H9 (cell line): ENCODE measurements around the gene AATF. TPM values are rescaled to one million over a fixed set of nuclear protein-coding genes. Genes with fewer than 3 reads are reported as not detected.

Experiments
- DNase-seq: peaks from one replicate; pipeline ENCODE4 v3.0.0-alpha.2; 2017
- H2AFZ ChIP-seq: one replicate; pipeline ENCODE4 v1.6.1; 2013; ENCODE audit warnings: mild to moderate bottlenecking, low read length, control low read depth, moderate library complexity
- H2AK5ac ChIP-seq: 2 replicates; pipeline ENCODE4 v1.6.1; 2013; ENCODE audit warnings: low read length, control low read depth, mixed read lengths; ENCODE audit not compliant: insufficient read length
- H2BK120ac ChIP-seq: one replicate; pipeline ENCODE4 v1.6.1; 2013; ENCODE audit warnings: low read depth, mild to moderate bottlenecking, low read length, control low read depth, inconsistent platforms; ENCODE audit not compliant: poor library complexity, severe bottlenecking
- H2BK12ac ChIP-seq: 2 replicates; pipeline ENCODE4 v1.6.1; 2013; ENCODE audit warnings: low read length, control low read depth, mixed read lengths, low read depth; ENCODE audit not compliant: insufficient read length
- H2BK15ac ChIP-seq: 2 replicates; pipeline ENCODE4 v1.6.1; 2013; ENCODE audit warnings: low read depth, low read length, control low read depth
- H2BK20ac ChIP-seq: one replicate; pipeline ENCODE4 v1.6.1; 2013; ENCODE audit warnings: low read depth, mild to moderate bottlenecking, low read length, control low read depth, inconsistent platforms; ENCODE audit not compliant: poor library complexity, severe bottlenecking
- H2BK5ac ChIP-seq: 2 replicates; pipeline ENCODE4 v1.6.1; 2013; ENCODE audit warnings: low read length, control low read depth, mixed read lengths; ENCODE audit not compliant: insufficient read length
- H3K14ac ChIP-seq: 2 replicates; pipeline ENCODE4 v1.6.1; 2013; ENCODE audit warnings: low read length, control low read depth; ENCODE audit not compliant: insufficient read depth
- H3K18ac ChIP-seq: 2 replicates; pipeline ENCODE4 v1.6.1; 2013; ENCODE audit warnings: low read depth, mild to moderate bottlenecking, mixed read lengths, low read length, control low read depth; ENCODE audit not compliant: insufficient read length
- H3K23ac ChIP-seq: 2 replicates; pipeline ENCODE4 v1.6.1; 2013; ENCODE audit warnings: low read length, control low read depth, mixed read lengths, low read depth; ENCODE audit not compliant: insufficient read length
- H3K23me2 ChIP-seq: 2 replicates; pipeline ENCODE4 v1.6.1; 2013; ENCODE audit warnings: low read depth, mild to moderate bottlenecking, mixed read lengths, low read length, control low read depth; ENCODE audit not compliant: insufficient read length, poor library complexity, severe bottlenecking
- H3K27ac ChIP-seq: 2 replicates; pipeline ENCODE4 v1.5.1; 2013; ENCODE audit warnings: low read length, control low read depth, mixed read lengths, low read depth; ENCODE audit not compliant: insufficient read length
- H3K27me3 ChIP-seq: 2 replicates; pipeline ENCODE4 v1.6.1; 2013; ENCODE audit warnings: low read length, control low read depth, inconsistent platforms; ENCODE audit not compliant: insufficient read depth
- H3K4ac ChIP-seq: 2 replicates; pipeline ENCODE4 v1.6.1; 2013; ENCODE audit warnings: low read depth, mild to moderate bottlenecking, control low read depth, inconsistent platforms, low read length, moderate library complexity
- H3K4me1 ChIP-seq: 2 replicates; pipeline ENCODE4 v1.6.1; 2013; ENCODE audit warnings: low read length, control low read depth, inconsistent platforms; ENCODE audit not compliant: insufficient read depth
- H3K4me2 ChIP-seq: 2 replicates; pipeline ENCODE4 v1.6.1; 2013; ENCODE audit warnings: low read length, control low read depth, mixed read lengths; ENCODE audit not compliant: insufficient read length, insufficient read depth
- H3K56ac ChIP-seq: 2 replicates; pipeline ENCODE4 v1.6.1; 2013; ENCODE audit warnings: low read depth, mild to moderate bottlenecking, mixed read lengths, low read length, control low read depth; ENCODE audit not compliant: insufficient read length
- H3K79me1 ChIP-seq: 2 replicates; pipeline ENCODE4 v1.6.1; 2013; ENCODE audit warnings: low read depth, mild to moderate bottlenecking, moderate library complexity, low read length, control low read depth, inconsistent platforms; ENCODE audit not compliant: insufficient read depth, poor library complexity, severe bottlenecking
- H3K79me2 ChIP-seq: 2 replicates; pipeline ENCODE4 v1.6.1; 2013; ENCODE audit warnings: low read length, control low read depth, inconsistent platforms; ENCODE audit not compliant: insufficient read depth
- H3K9ac ChIP-seq: 2 replicates; pipeline ENCODE4 v1.6.1; 2013; ENCODE audit warnings: low read length, control low read depth, mixed read lengths; ENCODE audit not compliant: insufficient read length; ENCODE audit errors: extremely low read depth
- H3K9me3 ChIP-seq: one replicate; pipeline ENCODE4 v1.6.1; 2013; ENCODE audit warnings: low read depth, low read length, inconsistent platforms; ENCODE audit not compliant: control insufficient read depth
- H3T11ph ChIP-seq: one replicate; pipeline ENCODE4 v1.6.1; 2013; ENCODE audit warnings: mild to moderate bottlenecking, low read length, control low read depth, inconsistent platforms
- H4K20me1 ChIP-seq: one replicate; pipeline ENCODE4 v1.6.1; 2013; ENCODE audit not compliant: control insufficient read depth, insufficient read length, insufficient read depth
- H4K5ac ChIP-seq: 2 replicates; pipeline ENCODE4 v1.6.1; 2013; ENCODE audit warnings: low read depth, mild to moderate bottlenecking, mixed read lengths, low read length, control low read depth; ENCODE audit not compliant: insufficient read length
- H4K8ac ChIP-seq: replicated peaks from 2 replicates; pipeline ENCODE4 v1.6.1; 2013; ENCODE audit warnings: low read length, control low read depth, mixed read lengths, low read depth; ENCODE audit not compliant: insufficient read length
- H4K91ac ChIP-seq: 2 replicates; pipeline ENCODE4 v1.6.1; 2013; ENCODE audit warnings: low read depth, mild to moderate bottlenecking, moderate library complexity, mixed read lengths, low read length, control low read depth; ENCODE audit not compliant: insufficient read length
- H3K27ac Mint-ChIP-seq, 3 experiments: 2 replicates in 2 of 3; 3 replicates in 1 of 3; pipeline ENCODE4 v1.8.0; 2020 to 2021; ENCODE audit warnings: mixed read lengths in 3 of 3, mild to moderate bottlenecking in 1 of 3, moderate library complexity in 1 of 3
- H3K27me3 Mint-ChIP-seq: 2 replicates; pipeline ENCODE4 v1.8.0; 2021; ENCODE audit warnings: low read depth, mild to moderate bottlenecking, moderate library complexity, mixed read lengths
- H3K36me3 Mint-ChIP-seq, 3 experiments: 2 replicates in 2 of 3; 3 replicates in 1 of 3; pipeline ENCODE4 v1.8.0; 2020 to 2021; ENCODE audit warnings: low read depth in 3 of 3, mixed read lengths in 3 of 3; ENCODE audit not compliant: insufficient read depth in 1 of 3
- H3K4me1 Mint-ChIP-seq, 2 experiments: 2 replicates each; pipeline ENCODE4 v1.8.0; 2020; ENCODE audit warnings: mixed read lengths in 2 of 2
- H3K4me3 Mint-ChIP-seq, 2 experiments: 2 replicates in 1 of 2; 3 replicates in 1 of 2; pipeline ENCODE4 v1.8.0; 2020 to 2021; ENCODE audit warnings: mild to moderate bottlenecking in 2 of 2, mixed read lengths in 2 of 2, moderate library complexity in 1 of 2
- H3K9me3 Mint-ChIP-seq, 2 experiments: 2 replicates in 1 of 2; 3 replicates in 1 of 2; pipeline ENCODE4 v1.8.0; 2020; ENCODE audit warnings: mild to moderate bottlenecking in 2 of 2, mixed read lengths in 2 of 2, moderate library complexity in 1 of 2
- CTCF ChIP-seq: fragments of 200-600 bp; sonication (generic); conservative IDR thresholded peaks from 3 replicates; pipeline ENCODE4 v1.8.0; 2021; ENCODE audit warnings: antibody characterized with exemption, mild to moderate bottlenecking
- WGBS: extraction: QIAGEN DNeasy Blood & Tissue Kit; methylation state at CpG from one replicate; pipeline ENCODE4 v1.1.7; 2013; ENCODE audit warnings: missing lambda C conversion rate, low lambda C conversion rate, mixed read lengths; ENCODE audit not compliant: insufficient read length; ENCODE audit errors: extremely low coverage; 5-methylcytosine and 5-hydroxymethylcytosine counted together
- total RNA-seq: library from RNA; stranded (reverse); gene quantifications from 2 replicates; pipeline ENCODE4 v1.2.1, GENCODE V29; 2021

AATF gene
- total RNA-seq, 1 experiment from 2014 or later: 69.6 TPM

DNA sequence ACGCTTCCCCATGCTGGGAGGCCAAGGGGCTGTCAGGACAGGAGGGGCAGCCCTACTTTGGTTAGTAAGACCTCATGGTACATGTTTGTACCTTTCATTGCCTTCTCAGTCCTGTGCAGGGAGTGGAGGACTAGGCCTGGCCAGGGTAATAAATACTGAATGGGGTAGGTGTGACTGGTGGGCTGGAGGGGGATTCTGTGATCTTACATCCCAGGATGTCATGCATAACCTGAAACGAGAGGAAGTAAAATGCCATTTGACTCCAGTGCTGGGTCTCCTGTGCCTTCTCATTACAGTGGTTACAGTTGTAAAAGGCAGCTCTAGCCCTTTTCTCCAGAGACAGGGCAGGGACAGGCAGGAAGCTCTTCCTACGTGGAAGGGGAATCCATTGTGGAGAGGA, 138.2 kb downstream of the AATF start:
- no peak overlapping the region for H3T11ph ChIP-seq

More for the DNA sequence above, 138.2 kb downstream of the AATF start:
- Histone ChIP-seq H4K20me1 (no peaks in the 10 kb centered on the region), H3K18ac (no peak overlapping the region), H3K27ac (no peak overlapping the region), H3K23ac (no peak overlapping the region), H2BK20ac (no peak overlapping the region), H2BK120ac (no peak overlapping the region), H3K4me1 (peaks cover 12% of the 10 kb centered on the region), H2AFZ (no peak overlapping the region), H3K79me1 (no peaks in the 10 kb centered on the region), H3K9ac (no peak overlapping the region), H4K8ac (no peak overlapping the region), H3K4me2 (no peak overlapping the region), H3K79me2 (no peaks in the 10 kb centered on the region), H3K9me3 (no peaks in the 10 kb centered on the region), H2BK5ac (no peak overlapping the region), H4K91ac (no peak overlapping the region), H2BK15ac (no peak overlapping the region), H3K4ac (no peak overlapping the region), H3K27me3 (no peaks in the 10 kb centered on the region), H3K56ac (no peak overlapping the region), H2AK5ac (no peak overlapping the region), H3K23me2 (no peaks in the 10 kb centered on the region), H3K14ac (no peak overlapping the region; the same call in 1 of the 2 replicates), H2BK12ac (no peak overlapping the region), H4K5ac (no peak overlapping the region)
- WGBS: no CpG with 5 or more reads among the region's 3 CpGs
- no peaks in the 10 kb centered on the region for H3K9me3 Mint-ChIP-seq
- H3K27me3 Mint-ChIP-seq: no peaks in the 10 kb centered on the region
- no peak for TF ChIP-seq CTCF
- DNase-seq: no peak
- peak overlapping the region in 1 of 3 experiments; percentile 6; a peak in 2 of 7 replicates for H3K27ac Mint-ChIP-seq
- H3K36me3 Mint-ChIP-seq: peaks cover 35 to 53% (median 39%) of the 10 kb centered on the region in 3 experiments; a peak in 6 of 7 replicates
- H3K4me3 Mint-ChIP-seq: no peak overlapping the region
- H3K4me1 Mint-ChIP-seq: peaks cover 34 to 41% of the 10 kb centered on the region in 2 experiments
